Activated CD8-positive, alpha-beta memory T cell treated with anti-CD3 and anti-CD28 coated beads, Interleukin-2, amount 10 ng/mL, durations not matched to agents 7 days and 5 days (primary cell): ENCODE measurements around the gene CPSF2. TPM values are rescaled to one million over a fixed set of nuclear protein-coding genes. Genes with fewer than 3 reads are reported as not detected.
"Not testable (repeated sequence)": the region's sequence is repeated elsewhere in the genome, so short reads cannot be mapped to it uniquely, and the experiment has no call there.

Source experiments
- ATAC-seq: fragments of 150-1000 bp; cut with Tn5 transposase; one replicate; pipeline ENCODE4 v1.10.0; 2021; ENCODE audit warnings: moderate library complexity
- CTCF ChIA-PET: fragments of 350-600 bp; sonication (Branson Sonifier 250); formaldehyde crosslinking; loops from one replicate; lab custom pipeline; 2021; ENCODE audit warnings: antibody characterized with exemption; lab: Charles Lee
- DNase-seq: peaks from one replicate; pipeline ENCODE4 v3.0.0-alpha.2; 2020
- H3K27ac Mint-ChIP-seq: one replicate; pipeline ENCODE4 v1.8.0; 2021; ENCODE audit warnings: mild to moderate bottlenecking, mixed read lengths
- H3K27me3 Mint-ChIP-seq: one replicate; pipeline ENCODE4 v1.8.0; 2021; ENCODE audit warnings: mixed read lengths
- H3K36me3 Mint-ChIP-seq: one replicate; pipeline ENCODE4 v1.8.0; 2021; ENCODE audit warnings: mild to moderate bottlenecking, mixed read lengths
- H3K4me1 Mint-ChIP-seq: one replicate; pipeline ENCODE4 v1.8.0; 2021; ENCODE audit warnings: mixed read lengths
- H3K4me3 Mint-ChIP-seq: one replicate; pipeline ENCODE4 v1.8.0; 2021; ENCODE audit warnings: mild to moderate bottlenecking, moderate library complexity, mixed read lengths
- H3K9me3 Mint-ChIP-seq: one replicate; pipeline ENCODE4 v1.8.0; 2022; ENCODE audit warnings: low read depth, mixed read lengths
- total RNA-seq, 2 experiments: library from RNA; stranded (reverse); gene quantifications; one replicate each; pipeline ENCODE4 v1.2.3, GENCODE V29; 2021

Gene CPSF2
- total RNA-seq, 2 experiments from 2014 or later = 75.5 to 107 TPM

GRCh38 chr14:92175811-92176210 is 54.0 kb downstream of the CPSF2 start:
- no peak overlapping the region for H3K4me3 Mint-ChIP-seq
- H3K27me3 Mint-ChIP-seq = peaks cover 2% of the 10 kb centered on the region
- CTCF ChIA-PET = interaction anchor here (0.6 kb wide), 1 partner anchor 429 kb away, joined by 5 read pairs; no protein-coding TSS in a partner anchor
- DNase-seq (no peak), ATAC-seq (no peak)
- H3K4me1 Mint-ChIP-seq = no peaks in the 10 kb centered on the region
- H3K9me3 Mint-ChIP-seq = peaks cover 2% of the 10 kb centered on the region
- no peaks in the 10 kb centered on the region for H3K36me3 Mint-ChIP-seq
- H3K27ac Mint-ChIP-seq = no peak overlapping the region

DNA sequence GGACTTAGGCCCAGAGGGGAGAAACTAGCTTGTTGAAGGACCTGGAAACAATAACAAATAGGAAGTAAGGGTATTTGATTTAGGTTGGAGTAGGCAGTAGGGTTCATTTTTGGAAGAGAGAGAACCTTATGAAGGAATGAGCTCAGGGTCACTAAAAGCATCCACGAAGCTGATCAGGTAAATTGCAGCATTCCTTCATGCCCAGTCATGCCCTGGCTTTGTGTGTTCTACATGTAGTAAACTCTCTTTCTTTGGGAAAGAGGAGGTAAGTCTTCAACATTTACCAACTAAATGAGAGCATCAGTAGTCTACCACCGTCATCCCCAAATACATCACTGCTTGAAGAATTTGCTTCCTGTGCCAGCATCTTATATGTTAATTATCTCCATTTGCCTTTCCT is 54.7 kb downstream of the CPSF2 start:
- Mint-ChIP-seq H3K27me3 (peaks cover 2% of the 10 kb centered on the region), H3K27ac (no peak overlapping the region), H3K36me3 (no peaks in the 10 kb centered on the region), H3K4me3 (no peak overlapping the region), H3K9me3 (peaks cover 2% of the 10 kb centered on the region), H3K4me1 (no peaks in the 10 kb centered on the region)
- CTCF ChIA-PET = interaction anchor here (0.6 kb wide), 1 partner anchor 429 kb away, joined by 5 read pairs; no protein-coding TSS in a partner anchor
- ATAC-seq = no peak
- no peak for DNase-seq

GRCh38 chr14:92179178-92179577 is 57.4 kb downstream of the CPSF2 start:
- H3K4me1 Mint-ChIP-seq, H3K9me3 Mint-ChIP-seq, DNase-seq, CTCF ChIA-PET, H3K36me3 Mint-ChIP-seq, H3K27ac Mint-ChIP-seq, H3K4me3 Mint-ChIP-seq, H3K27me3 Mint-ChIP-seq, ATAC-seq: not testable (repeated sequence)

GRCh38 chr14:92185559-92185958 is 63.8 kb downstream of the CPSF2 start:
- no peaks in the 10 kb centered on the region for H3K9me3 Mint-ChIP-seq
- no peaks in the 10 kb centered on the region for H3K27me3 Mint-ChIP-seq
- no peak for ATAC-seq
- CTCF ChIA-PET = no interaction called here
- H3K4me3 Mint-ChIP-seq = no peak overlapping the region
- no peaks in the 10 kb centered on the region for H3K36me3 Mint-ChIP-seq
- no peaks in the 10 kb centered on the region for H3K4me1 Mint-ChIP-seq
- no peak for DNase-seq
- no peak overlapping the region for H3K27ac Mint-ChIP-seq

- ATAC-seq, H3K4me3 Mint-ChIP-seq, H3K9me3 Mint-ChIP-seq, H3K36me3 Mint-ChIP-seq, H3K27ac Mint-ChIP-seq, DNase-seq, CTCF ChIA-PET, H3K27me3 Mint-ChIP-seq, H3K4me1 Mint-ChIP-seq: not testable (repeated sequence)
Measured at GRCh38 chr14:92187616-92188015, 65.8 kb downstream of the CPSF2 start.

GRCh38 chr14:92190768-92191167 is 69.0 kb downstream of the CPSF2 start:
- no peaks in the 10 kb centered on the region for H3K36me3 Mint-ChIP-seq
- CTCF ChIA-PET = no interaction called here
- no peak for ATAC-seq

GRCh38 chr14:92198804-92199203 is 77.0 kb downstream of the CPSF2 start:
- CTCF ChIA-PET = no interaction called here
- peaks cover 32% of the 10 kb centered on the region for H3K27me3 Mint-ChIP-seq
- H3K4me3 Mint-ChIP-seq = no peak overlapping the region
- H3K36me3 Mint-ChIP-seq = no peaks in the 10 kb centered on the region
- no peaks in the 10 kb centered on the region for H3K9me3 Mint-ChIP-seq
- no peak overlapping the region for H3K27ac Mint-ChIP-seq
- DNase-seq (no peak), ATAC-seq (no peak)
- no peaks in the 10 kb centered on the region for H3K4me1 Mint-ChIP-seq

More at GRCh38 chr14:92190768-92191167, 69.0 kb downstream of the CPSF2 start:
- Mint-ChIP-seq H3K4me1 (no peaks in the 10 kb centered on the region), H3K9me3 (no peaks in the 10 kb centered on the region), H3K27ac (no peak overlapping the region), H3K4me3 (no peak overlapping the region), H3K27me3 (peaks cover 2% of the 10 kb centered on the region)
- no peak for DNase-seq

GRCh38 chr14:92199763-92200162 is 78.0 kb downstream of the CPSF2 start:
- Mint-ChIP-seq H3K27me3 (peaks cover 41% of the 10 kb centered on the region), H3K36me3 (no peaks in the 10 kb centered on the region), H3K4me3 (no peak overlapping the region), H3K9me3 (no peaks in the 10 kb centered on the region), H3K4me1 (no peaks in the 10 kb centered on the region), H3K27ac (no peak overlapping the region)
- ATAC-seq (no peak), DNase-seq (no peak)
- CTCF ChIA-PET = no interaction called here

GRCh38 chr14:92203116-92203515 is 81.3 kb downstream of the CPSF2 start:
- Mint-ChIP-seq H3K27me3 (peaks cover 25% of the 10 kb centered on the region), H3K9me3 (no peaks in the 10 kb centered on the region), H3K4me1 (no peaks in the 10 kb centered on the region), H3K4me3 (no peak overlapping the region), H3K27ac (no peak overlapping the region), H3K36me3 (no peaks in the 10 kb centered on the region)
- DNase-seq (no peak), ATAC-seq (no peak)
- CTCF ChIA-PET = no interaction called here

DNA sequence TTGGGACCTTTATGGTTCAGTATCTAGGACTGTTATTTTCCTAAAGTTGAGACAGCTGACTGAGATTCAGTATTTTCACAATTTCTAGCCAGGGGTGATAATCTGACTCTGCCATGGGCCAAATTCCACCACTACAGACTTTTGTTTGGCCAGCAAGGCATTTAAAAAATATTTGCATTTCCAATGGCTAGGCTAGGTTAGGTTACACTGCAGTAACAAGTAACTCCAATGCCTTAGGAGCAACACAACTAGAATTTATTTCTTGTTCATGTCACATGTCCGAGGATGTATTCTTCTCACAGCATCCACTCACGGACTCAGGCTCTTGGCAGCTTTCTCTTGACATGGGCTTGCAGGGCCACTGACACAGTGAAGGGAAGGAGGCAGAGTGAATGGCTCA is 83.0 kb downstream of the CPSF2 start:
- DNase-seq (no peak), ATAC-seq (no peak)
- Mint-ChIP-seq H3K4me3 (no peak overlapping the region), H3K9me3 (no peaks in the 10 kb centered on the region), H3K4me1 (no peaks in the 10 kb centered on the region), H3K27ac (no peak overlapping the region), H3K27me3 (peaks cover 21% of the 10 kb centered on the region), H3K36me3 (no peaks in the 10 kb centered on the region)
- CTCF ChIA-PET = interaction anchor here (1.1 kb wide), 1 partner anchor 13 kb away, joined by 4 read pairs; no protein-coding TSS in a partner anchor

DNA sequence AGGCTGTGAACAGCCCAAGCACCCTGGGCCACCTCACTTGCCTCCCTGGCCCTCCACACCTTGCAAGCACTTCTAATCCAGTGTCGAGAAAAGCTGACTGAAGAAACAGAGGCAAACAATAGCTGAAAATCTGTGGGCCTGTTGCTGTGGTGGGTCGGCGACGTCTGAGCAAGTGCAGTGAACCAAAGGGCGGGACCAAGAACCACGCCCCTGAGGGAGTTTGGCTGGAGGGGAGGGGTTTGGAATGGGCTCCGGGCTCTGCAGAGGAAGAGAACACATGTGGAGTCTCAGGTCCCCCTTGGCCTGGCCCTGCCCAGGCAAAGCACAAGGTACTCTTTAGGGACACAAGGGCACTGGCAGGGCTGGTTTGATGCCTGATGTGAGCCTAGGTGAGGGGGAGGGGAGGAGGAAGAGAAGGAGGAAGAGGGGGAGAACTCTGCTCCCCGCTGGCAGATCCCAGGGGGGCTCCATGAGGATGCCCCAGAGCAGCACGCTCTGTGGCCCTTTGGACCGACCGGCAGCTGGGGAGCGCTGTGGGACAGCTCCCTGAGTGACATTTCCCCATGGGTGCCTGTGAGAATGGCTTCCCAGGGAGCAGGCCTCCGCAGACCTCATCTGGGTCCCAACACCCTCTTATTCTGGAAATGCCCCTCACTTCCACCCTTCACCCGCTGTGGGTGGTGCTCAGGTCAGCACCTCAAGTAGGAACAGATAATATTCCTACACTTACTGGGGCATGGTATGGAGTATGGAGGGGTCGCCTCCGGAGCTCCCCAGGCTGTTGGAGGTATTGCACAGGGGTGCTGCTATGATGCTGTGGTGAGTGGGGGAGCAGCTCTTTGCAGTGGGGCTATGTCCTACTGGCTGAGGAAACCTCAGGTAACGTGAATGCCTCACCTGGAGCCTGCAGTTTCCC is 85.5 kb downstream of the CPSF2 start:
- Mint-ChIP-seq H3K4me3 (no peak overlapping the region), H3K9me3 (peaks cover 2% of the 10 kb centered on the region), H3K27ac (no peak overlapping the region), H3K27me3 (peaks cover 15% of the 10 kb centered on the region), H3K4me1 (no peaks in the 10 kb centered on the region), H3K36me3 (no peaks in the 10 kb centered on the region)
- CTCF ChIA-PET = no interaction called here
- DNase-seq = no peak
- no peak for ATAC-seq

GRCh38 chr14:92207928-92208265 is 86.1 kb downstream of the CPSF2 start:
- CTCF ChIA-PET = no interaction called here
- H3K27ac Mint-ChIP-seq = no peak overlapping the region
- DNase-seq (no peak), ATAC-seq (no peak)
- H3K4me3 Mint-ChIP-seq = no peak overlapping the region
- peaks cover 10% of the 10 kb centered on the region for H3K27me3 Mint-ChIP-seq
- no peaks in the 10 kb centered on the region for H3K4me1 Mint-ChIP-seq
- peaks cover 2% of the 10 kb centered on the region for H3K9me3 Mint-ChIP-seq
- H3K36me3 Mint-ChIP-seq = no peaks in the 10 kb centered on the region

GRCh38 chr14:92209141-92209540 is 87.4 kb downstream of the CPSF2 start:
- Mint-ChIP-seq H3K27me3 (peaks cover 5% of the 10 kb centered on the region), H3K4me3 (no peak overlapping the region), H3K27ac (no peak overlapping the region), H3K4me1 (no peaks in the 10 kb centered on the region), H3K36me3 (no peaks in the 10 kb centered on the region), H3K9me3 (peaks cover 5% of the 10 kb centered on the region)
- CTCF ChIA-PET = no interaction called here
- ATAC-seq (no peak), DNase-seq (no peak)

- H3K27ac Mint-ChIP-seq, H3K9me3 Mint-ChIP-seq, H3K4me1 Mint-ChIP-seq, H3K4me3 Mint-ChIP-seq, DNase-seq, CTCF ChIA-PET, ATAC-seq, H3K36me3 Mint-ChIP-seq: not testable (repeated sequence)
- peaks cover 12% of the 10 kb centered on the region for H3K27me3 Mint-ChIP-seq
Measured at GRCh38 chr14:92213125-92213524, 91.4 kb downstream of the CPSF2 start.
